Measurements from ENCODE around the gene CKMT1B.
"Not testable (repeated sequence)": the region's sequence is repeated elsewhere in the genome, so short reads cannot be mapped to it uniquely, and the experiment has no call there.

Gene CKMT1B

GRCh38 chr15:43593328-43594190 lies at the start of gene CKMT1B:
Gene CKMT1B (plus strand): TSS chr15:43594027. CDS start chr15:43594219, 192 bp downstream.
- DNase-seq, result not testable (repeated sequence)

- no peak for DNase-seq
Measured at GRCh38 chr15:43544266-43544665, 49.6 kb upstream of the CKMT1B start.

DNA sequence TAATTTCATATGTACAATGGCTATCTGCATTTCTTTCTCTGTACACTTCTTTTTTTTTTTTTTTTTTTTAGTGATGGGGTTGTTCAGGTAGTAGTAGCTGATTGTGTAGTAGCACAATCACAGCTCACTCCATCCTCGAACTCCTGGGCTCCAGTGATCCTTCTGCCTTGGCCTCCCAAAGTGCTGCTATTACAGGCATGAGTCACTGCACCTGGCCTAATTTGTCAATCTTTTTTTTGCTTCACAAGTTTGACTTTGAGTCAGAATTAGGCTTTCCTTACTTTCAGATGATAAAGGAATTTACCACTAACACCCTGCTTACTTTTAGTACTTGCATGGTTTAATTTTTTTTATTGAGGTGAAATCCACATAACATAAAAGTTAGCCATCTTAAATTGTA lies 48.4 kb upstream of the CKMT1B start:
- DNase-seq, result no peak

- DNase-seq, result no peak
Measured at GRCh38 chr15:43547539-43547938, 46.3 kb upstream of the CKMT1B start.

GRCh38 chr15:43550527-43551363 lies 43.1 kb upstream of the CKMT1B start:
- no peak for DNase-seq

DNA sequence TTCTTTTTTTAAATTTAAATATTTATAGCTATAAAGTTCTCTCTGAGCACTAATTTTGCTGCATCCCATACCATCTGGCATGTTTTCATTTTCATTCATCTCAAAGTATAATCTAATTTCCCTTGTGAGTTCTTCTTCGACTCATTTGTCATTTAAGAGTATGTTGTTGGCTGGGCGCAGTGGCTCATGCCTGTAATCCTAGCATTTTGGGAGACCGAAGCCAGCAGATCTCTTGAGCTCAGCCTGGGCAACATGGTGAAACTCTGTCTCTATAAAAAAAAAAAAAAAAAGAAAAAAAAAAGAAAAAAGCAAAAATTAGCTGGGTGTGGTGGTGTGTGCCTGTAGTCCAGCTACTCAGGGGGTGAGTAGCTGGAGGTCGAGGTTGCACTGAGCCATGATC lies 41.6 kb upstream of the CKMT1B start:
- no peak for DNase-seq

DNA sequence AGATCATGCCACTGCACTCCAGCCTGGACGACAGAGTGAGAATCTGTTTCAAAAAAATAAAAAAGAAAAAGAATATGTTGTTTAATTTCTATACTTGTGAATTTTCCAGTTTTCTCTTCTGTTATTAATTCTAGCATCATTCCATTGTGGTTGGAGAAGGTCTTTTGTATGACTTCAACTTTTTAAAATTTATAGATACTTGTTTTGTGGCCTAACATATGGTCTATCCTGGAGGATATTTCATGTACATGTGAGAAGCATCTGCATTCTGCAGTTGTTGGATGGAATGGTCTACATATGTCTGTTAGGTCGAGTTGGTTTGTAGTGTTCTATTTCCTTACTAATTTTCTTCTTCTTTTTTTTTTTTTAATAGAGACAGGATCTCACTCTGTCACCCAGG lies 40.8 kb upstream of the CKMT1B start:
- no peak for DNase-seq

DNA sequence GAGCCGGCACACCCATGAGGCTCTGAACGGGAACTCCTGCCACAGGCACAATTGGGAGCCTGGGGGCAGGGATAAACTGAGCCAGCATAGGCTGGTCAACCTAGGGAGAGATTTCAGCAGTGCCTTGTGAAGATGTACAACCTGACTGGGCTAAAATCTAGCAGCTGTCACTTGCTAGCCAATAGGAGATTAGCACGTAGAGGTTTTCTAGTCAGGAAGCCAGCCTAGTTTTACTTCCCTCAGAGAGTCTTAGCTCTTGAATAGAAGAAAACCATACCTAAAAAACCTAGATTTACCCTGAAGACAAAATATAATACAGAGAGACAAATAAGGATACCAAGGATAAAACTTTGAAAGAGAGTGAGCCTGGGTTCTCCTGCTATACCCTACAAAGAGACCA lies 31.1 kb upstream of the CKMT1B start:
- DNase-seq, result not testable (repeated sequence)

GRCh38 chr15:43563793-43564192 lies 30.0 kb upstream of the CKMT1B start:
- not testable (repeated sequence) for DNase-seq

DNA sequence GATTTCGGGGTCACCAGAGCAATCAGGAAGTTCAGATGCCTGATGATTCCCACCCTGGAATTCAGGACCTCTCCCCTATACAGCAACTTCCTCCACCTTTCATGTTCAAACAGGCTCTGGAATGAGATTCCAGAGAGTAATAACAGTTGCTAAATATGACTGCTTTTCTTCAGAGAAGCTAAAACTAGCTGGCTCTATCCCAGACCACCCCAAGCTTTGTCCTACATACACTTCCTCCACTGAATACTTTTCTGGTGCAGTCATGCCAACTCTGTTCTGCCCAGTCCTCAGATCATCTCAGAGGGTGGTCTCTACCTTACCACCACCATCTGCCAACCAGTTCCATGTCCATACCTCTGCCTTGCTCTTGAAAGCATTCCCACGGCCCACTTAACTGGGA lies 27.2 kb upstream of the CKMT1B start:
- not testable (repeated sequence) for DNase-seq

GRCh38 chr15:43574607-43575006 lies 19.2 kb upstream of the CKMT1B start:
- not testable (repeated sequence) for DNase-seq

DNA sequence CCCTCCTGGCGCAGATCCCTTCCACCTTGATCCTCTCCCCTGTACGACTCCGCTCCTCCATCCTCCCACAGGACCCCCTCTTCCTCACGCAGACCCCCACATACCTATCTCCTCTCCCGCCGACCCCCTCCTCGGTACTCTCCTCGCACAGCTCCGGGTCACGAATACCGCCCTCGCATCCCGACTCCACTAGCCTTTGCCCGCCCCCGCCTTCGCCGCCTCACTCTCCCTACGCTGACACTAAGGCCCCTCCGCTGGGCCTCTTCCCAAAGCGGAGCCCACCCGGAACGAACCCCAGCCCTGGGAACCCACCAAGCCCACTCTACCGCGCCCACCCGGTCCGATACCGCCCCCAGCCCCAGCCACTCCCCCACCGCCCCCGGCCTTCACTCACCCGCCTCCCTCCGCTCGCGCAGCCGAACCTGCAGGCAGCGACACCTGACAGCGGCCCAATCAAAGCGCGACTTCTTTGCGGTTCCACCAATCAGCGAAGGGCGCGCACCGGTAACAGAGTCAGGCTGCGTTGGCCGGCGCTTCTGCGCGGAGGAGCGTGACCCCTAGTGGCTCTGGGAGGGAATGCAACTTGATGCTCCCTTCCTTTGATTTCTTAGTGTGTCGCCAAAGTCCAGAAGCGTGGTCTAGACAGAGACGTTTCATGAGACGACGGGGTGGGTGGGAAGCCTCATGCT lies 3.9 kb upstream of the CKMT1B start, which contains the start of gene PPIP5K1:
Gene PPIP5K1, minus strand, starts transcription at position 431 of the 689 bp plus-strand sequence. CDS start 5,704 bp downstream, outside the sequence.
- not testable (repeated sequence) for DNase-seq

DNA sequence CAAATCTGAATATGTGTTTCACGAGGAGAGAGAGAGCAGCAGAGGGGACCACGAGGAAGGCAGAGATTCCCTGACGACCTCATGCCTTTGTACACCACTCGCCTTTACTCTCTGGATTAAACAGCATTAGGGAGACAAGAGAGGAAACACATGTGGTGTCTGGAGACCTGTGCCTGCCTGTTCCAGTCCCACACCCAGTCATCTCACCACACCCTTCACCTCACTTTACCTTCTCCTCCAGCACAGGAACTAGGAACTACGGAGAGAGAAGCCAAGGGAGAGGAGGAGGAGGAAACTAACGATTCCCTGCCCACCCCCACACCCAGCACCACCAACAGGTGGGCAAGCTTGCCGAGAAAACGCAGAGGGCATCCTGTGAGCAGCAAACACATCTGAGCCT lies 986 bp upstream of the CKMT1B start:
- DNase-seq, result not testable (repeated sequence)

- not testable (repeated sequence) for DNase-seq
Measured at GRCh38 chr15:43599131-43599530, 5.3 kb downstream of the CKMT1B start.

DNA sequence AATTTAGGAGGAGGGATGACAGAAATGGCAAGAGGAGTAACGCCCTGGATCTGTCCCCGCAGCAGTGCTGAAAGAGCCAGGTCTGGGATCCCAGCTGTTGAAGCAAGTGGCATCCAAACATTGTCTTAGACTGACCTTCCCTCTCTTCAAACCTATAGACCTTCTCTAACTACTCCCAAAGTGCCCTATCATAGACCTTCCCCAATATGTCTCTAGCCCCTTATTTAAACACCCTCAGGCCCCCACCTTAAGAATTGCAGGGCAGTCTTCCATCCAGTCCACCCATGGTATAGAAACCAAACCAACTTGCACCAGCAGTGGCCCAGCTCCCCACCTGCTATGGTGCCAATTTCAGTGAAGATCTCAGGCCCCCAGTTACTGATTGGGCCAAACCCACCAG lies 6.4 kb downstream of the CKMT1B start:
- DNase-seq, result not testable (repeated sequence)

- not testable (repeated sequence) for DNase-seq
Measured at GRCh38 chr15:43602233-43602632, 8.4 kb downstream of the CKMT1B start.

- DNase-seq, result not testable (repeated sequence)
Measured at GRCh38 chr15:43617750-43618149, 23.9 kb downstream of the CKMT1B start.

GRCh38 chr15:43618700-43619099 lies 24.9 kb downstream of the CKMT1B start, which contains the start of gene STRC:
Gene STRC (minus strand): TSS chr15:43618800. CDS start chr15:43618722, 78 bp downstream.
- not testable (repeated sequence) for DNase-seq

- not testable (repeated sequence) for DNase-seq
Measured at GRCh38 chr15:43622068-43622799, 28.4 kb downstream of the CKMT1B start.

GRCh38 chr15:43625106-43625505 lies 31.3 kb downstream of the CKMT1B start:
- DNase-seq, result no peak

- DNase-seq, result not testable (repeated sequence)
Measured at GRCh38 chr15:43626937-43627336, 33.1 kb downstream of the CKMT1B start.
